Measurements from ENCODE around the gene PTPN13.

PTPN13 gene

DNA sequence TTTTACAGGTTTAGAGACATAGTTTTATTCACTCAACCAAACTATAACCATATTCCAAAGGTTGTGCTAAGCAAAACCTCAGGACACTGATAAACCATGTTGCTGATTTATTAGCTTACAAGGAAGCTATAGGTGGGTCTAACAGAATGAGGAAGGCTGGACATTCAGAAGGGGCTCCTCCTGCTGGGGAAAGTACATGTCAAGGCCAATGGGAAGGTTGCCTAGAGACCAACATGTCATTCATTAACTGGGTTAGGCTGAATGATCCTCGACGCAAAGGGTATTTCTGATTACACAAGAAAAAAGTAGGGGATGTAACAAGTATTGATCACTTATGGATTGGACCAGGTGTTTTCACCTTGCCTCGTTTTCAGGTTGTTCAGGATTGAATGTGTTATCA is 224.7 kb downstream of the PTPN13 start:
- no peak for DNase-seq (ENCODE audit: low spot score)

DNA sequence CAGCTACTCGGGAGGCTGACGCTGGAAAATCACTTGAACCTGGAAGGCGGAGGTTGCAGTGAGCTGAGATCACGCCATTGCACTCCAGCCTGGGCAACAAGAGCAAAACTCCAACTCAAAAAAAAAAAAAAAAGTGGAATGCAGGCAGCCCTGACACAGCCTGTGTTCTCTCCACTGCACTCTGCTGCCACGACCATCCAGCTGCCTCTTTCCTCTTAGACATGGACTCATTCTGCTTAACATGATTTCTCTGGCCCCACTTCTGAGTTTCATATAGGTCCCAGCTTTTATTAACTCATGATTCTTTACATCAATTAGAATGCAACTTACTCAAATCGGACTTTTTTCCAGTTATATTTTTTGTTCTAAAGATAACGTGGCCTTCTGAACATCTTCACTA is 225.4 kb downstream of the PTPN13 start:
- no peak for DNase-seq (ENCODE audit: low spot score)

DNA sequence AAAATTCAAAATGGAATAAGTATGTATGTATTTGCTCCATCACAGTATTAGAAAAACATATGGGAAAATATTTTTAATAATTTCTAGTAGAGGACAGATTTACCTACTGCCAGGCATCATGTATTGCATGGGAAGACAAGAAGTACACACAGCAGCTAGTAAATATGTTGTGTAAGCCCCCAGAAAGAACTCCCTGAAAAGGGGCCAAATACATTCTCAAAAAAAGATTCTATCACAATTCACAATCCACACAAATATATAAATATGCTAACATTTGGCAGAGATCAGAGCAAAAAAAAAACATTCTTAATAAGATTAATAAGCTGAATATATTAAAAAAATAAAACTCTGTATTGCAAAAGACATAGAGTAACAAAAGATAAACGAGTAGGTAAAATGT is 227.0 kb downstream of the PTPN13 start:
- no peak for DNase-seq (ENCODE audit: low spot score)

DNA sequence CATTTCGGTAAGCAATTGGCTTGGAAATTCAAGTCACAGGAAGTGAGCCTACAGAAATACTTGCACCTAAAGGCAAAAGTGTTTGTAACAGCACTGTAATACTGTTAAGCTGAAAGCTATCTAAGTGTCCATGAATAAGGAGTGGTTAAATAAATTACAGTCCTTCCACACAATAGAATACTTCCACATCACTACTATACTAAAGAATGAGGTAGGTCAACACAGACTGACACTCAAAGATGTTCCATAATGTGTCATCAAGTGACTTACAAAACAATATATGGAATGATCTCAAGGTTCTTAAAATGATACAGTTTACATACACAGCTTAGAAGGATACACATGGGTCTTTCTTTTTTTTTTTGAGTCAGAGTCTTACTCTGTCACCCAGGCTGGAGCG is 228.0 kb downstream of the PTPN13 start:
- no peak for DNase-seq (ENCODE audit: low spot score)

DNA sequence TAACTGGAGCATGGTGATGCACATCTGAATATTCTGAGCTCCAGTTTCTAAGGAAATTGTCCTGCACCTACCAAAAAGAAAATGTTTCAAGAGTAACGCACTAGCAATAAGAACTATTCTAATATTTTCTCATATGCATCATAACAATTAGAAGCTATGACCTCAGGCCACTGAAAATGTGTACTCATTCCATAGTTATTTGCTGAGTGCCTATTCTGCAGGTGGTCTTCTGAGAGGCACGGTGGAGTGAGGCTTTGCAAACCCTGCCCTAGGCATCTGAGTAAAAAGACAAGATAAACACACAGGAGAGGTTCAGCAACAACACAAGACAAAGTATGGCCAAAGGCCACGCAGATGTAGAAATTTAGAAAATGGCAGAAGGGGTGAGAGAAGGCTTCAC is 231.4 kb downstream of the PTPN13 start:
- DNase-seq (ENCODE audit: low spot score) = no peak

DNA sequence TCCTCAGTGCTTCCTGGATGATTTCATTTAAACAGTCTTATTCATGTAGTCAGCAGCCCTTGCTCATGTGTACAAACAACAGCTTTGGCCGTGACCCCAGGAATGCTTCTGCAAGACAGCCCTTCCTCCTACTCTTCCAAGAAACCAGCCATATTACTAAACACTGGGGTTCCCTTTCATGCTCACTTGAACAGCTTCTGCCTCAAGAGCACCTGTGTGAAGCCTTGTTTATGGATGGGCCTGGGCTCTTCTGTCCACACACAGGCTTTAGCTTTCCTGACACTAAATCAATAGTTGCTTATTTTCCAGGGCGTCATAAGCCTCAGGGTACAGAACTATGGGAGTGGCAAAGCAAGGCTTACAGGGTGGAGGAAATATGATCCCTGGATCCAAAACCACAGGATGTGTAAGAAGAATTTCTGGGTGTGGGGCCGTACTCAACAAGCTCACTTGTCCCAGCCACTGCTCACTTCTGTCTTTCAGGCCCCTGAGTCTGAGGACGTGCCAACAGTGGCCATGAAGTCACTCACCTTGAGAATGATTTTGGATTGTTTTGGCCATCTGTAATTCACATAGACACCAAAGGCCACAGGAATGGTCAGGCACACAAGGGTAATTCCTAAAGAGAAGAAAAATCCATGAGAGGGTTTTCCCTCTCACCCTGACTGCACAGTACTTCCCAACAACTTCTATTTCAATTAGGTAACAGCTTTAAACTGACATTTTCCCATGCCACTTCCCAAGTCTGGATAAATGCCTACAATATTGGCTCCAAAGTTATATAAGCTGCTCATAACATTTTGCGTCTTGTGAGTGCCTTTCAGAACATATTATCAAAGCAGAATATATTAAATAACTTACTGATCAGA is 237.4 kb downstream of the PTPN13 start:
- no peak for DNase-seq (ENCODE audit: low spot score)

DNA sequence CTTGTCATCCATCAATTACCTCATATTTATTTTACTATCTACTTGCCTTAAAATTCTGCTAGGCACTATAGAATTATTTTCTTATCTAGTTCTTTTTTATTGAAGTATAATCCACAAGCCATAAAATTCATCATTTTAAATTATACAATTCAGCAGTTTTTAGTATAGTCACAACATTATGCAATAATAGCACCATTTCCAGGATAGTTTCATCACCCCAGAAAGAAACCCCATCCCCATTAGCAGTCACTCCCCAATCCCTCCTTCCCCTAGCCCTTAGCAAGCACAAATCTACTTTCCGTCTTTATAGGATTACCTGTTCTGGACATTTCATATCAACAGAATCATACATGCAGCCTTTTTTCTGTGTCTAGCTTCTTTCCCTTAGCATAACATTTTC is 239.5 kb downstream of the PTPN13 start:
- DNase-seq (ENCODE audit: low spot score) = no peak

DNA sequence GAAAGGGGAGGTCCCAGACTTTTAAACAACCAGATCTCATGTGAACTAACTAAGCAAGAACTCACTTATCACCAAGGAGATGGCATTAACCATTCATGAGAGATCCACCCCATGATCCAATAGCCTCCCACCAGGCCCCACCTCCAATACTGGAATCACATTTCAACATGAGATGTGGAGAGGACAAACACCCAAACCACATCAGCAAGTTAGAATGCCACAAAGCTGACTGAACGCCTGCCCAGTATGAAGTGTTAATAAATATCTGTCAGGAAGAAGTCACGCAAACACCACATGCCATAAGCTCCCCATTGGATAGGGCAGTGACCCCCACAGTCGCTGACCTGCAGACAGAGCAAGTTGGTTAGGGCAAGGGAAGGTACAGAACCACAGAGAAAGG is 240.8 kb downstream of the PTPN13 start:
- no peak for DNase-seq (ENCODE audit: low spot score)

DNA sequence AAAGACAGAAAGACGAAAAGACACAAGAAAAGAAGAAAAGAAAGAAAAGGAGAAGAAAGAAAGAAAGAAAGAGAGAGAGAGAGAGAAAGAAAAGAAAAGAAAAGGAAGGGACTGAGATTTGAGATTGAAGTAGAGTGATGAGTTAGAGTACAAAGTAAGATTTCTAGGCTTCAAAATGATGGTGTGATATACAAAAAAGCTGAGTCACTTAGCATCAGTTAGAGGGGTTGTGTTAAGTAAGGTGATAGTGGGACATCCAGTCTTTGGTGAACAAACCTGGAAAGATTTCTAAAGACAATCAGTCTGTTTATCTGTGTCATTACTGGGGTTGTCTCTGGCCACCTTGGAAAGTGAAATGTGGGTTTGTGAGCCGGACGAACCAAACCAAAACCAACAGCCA is 241.6 kb downstream of the PTPN13 start:
- DNase-seq (ENCODE audit: low spot score) = no peak

DNA sequence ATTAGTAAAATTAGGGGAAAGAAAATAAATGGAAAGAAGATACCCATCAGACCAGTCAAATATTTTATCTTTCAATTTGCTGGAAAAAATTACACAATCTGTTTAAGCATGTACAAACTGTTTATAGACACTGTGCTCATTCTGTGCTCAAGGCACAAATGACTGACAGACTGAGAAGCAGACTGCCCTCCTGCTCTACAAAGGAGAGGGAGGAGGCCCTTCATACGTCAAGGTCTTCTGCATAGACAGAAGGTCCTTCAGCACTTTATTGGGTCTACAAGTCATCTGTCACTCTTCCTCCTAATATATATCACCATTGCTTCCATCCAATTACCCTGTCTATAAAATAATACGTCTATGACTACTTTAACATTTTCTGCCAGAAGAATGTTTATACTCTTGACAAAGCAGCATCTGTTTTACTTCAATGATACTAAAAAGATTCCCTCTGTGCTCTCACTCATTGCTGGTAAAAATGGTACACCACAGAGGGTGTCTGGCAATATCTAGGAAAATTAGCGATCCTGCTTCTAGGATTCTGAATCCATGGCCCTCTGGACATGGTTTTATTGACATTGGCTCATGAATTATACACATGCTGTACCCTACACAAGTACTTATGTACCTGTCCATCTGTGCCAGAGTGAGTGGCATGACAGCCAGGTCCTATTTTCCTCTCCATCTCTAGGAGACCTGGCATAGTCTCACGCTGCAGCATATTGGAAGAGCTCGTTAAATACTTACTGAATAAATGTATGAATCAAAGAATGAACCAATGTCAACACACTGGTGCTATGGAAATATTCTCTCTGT is 243.8 kb downstream of the PTPN13 start:
- no peak for DNase-seq (ENCODE audit: low spot score)

DNA sequence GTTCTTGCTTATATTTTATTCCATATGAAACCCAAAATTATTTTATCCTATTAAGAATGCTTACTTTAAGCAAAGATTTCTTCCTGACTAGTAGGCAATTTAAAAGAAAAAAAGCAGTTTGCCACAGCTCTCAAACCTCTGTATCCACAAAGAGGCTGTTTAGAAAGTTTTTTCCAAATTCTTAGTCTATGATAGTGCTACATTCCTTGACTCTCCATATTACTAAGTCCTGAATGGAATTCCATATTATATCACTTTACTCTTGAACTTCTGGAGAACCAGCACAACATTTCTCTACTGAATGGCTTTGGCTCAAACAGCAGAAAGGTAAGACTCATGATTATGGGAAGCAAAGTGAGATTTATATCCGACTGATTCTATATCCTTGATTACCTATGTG is 246.7 kb downstream of the PTPN13 start:
- DNase-seq (ENCODE audit: low spot score) = no peak

DNA sequence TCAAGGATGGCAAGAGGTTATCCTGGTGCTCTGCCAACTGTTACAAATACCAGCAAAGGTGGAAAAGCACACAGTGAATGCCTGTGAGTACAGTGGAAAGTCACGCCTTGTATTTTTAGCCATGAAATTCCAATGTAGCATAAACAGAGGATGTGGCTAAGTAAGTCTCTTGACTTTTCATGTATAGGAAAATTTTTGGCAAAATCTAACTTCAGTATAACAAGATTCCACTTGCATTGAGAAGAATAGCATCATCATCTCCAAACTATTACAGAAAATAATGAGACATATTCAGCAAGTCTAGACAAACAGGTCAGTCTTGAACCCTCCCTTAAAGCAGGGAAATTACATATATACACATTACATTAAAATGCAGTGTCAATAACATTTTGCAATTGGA is 247.2 kb downstream of the PTPN13 start:
- no peak for DNase-seq (ENCODE audit: low spot score)

DNA sequence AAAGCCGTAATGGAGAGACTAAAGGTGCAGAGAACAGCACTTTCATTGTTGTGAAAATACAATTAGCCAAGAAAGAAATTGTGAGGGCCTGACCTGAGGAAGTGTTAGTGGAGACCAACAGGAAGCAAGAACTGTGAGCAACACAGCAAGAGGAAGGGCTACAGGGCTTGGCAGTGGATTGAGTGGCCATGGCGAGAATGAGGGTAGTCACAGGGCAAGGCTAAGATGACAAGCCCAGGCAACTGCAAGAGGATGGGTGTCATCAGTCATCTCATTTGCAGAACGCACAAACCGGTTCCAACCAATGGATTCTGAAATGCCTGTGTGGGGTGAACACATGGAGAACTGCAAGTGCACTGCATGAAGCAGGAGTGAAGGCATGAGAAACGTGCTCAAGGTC is 251.5 kb downstream of the PTPN13 start:
- no peak for DNase-seq (ENCODE audit: low spot score)

DNA sequence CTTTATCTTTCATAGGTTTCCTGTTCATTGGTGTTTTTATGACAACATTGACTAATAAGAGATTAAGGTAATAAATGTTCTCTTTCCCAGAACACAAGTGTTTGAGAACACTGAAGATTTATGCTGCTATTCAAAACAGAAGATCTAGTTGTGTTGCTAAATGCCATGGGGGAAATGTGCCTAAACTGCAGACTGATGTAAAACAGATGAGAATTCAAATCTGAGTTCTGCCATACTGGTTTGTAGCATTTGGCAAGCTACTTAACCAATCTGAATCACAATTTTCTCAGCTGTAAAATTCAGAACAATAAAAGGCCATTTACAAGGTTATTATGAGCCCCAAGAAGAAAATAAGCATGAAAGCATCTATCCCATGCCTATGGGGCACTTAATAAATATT is 252.8 kb downstream of the PTPN13 start:
- DNase-seq (ENCODE audit: low spot score) = no peak

DNA sequence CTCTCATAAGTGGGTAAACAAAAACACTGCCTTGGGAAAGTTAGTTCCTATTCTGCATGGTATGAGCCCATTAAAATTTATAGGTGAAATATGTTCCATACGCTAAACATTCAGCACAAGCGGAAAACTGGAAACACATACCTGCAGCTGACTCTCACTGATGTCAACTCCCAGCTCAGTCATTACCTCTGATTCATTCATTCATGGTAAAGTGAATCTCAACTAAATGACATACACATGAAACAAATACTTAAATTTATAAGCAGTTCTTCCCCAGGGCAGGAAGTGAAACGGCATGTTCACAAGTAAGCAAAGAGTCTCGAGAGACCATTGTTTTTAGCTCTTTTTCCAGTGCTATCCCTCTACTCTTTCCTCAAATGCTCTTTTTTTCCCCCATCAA is 253.5 kb downstream of the PTPN13 start:
- no peak for DNase-seq (ENCODE audit: low spot score)

DNA sequence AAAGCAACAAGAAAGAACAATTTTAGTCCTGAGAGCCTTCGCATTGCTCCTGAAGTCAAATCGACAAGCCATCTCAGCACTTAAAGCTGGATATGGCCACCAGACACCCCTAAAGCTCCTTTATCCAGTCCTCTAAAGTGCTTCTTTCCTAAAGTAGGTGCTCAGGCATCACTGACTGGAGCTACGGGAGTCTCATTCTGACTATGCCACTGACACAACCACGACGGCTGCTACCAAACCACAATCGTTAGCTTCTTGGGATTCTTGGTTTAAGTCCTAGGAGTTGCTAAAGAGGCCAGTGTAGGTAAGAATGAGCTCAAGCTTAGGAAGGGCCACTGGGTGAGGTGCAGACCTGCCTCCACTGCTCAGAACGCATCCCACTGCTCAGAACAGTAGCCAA is 254.0 kb downstream of the PTPN13 start:
- DNase-seq (ENCODE audit: low spot score) = no peak

DNA sequence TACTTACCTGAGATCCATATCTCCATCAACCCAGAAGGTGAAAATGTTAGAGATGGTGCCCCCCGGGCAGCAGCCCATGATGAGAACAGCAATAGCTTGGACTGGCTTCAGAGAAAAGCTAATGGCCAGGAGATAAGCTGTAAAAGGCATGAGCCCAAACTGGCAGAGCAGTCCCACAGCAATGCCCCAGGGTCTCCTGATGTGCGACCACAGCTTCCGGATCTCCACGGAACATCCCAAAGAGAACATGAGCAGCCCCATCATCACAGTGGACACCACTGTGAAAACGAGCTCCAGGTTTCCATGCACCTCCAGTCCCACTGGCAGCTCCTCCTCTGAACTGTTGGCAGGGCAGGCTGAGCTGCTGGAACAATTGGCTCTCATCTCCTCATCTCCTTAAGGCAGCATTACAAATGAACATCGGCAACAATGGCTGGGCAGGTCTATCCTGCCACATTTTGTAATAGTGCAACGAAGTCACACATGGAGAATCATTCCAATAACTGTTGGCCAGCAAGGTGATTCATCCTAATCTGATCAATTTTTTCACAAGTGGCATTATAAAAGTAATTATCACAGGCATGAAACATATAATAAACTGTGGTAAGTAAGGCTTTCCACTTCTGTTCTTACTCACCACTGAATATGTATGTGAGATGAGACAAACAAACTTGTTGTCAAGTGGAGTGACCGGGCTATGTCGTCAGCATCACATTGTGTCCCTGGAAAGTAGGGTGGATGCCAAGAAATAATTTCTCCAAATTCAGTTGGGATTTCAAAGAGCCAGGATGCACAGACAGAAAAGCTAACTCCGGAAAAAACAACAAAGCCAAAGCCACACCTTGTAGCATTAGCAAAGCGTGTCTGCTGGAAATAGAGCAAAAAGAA is 254.9 kb downstream of the PTPN13 start, which contains the start of gene SLC10A6:
Gene SLC10A6 (minus strand): TSS at position 653 of the 888 bp plus-strand sequence. CDS start 269 bp downstream, at position 384.
- no peak for DNase-seq (ENCODE audit: low spot score)

DNA sequence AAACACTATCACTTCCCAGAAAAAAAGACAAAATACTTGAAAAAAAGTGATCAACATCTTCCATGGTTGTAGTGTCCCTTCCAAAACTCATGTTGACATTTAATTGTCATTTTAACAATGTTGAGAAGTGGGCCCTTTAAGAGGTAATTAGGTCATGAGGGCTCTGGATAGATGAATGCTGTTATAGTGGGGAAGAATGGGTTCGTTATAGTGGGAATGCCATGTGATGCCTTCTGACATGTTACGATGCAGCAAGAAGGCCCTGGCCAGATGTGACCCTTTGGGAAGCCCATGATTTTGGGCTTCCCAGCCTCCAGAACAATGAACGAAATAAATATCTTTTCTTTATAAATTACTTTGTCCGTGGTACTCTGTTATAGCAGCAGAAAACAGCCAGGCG is 259.1 kb downstream of the PTPN13 start:
- no peak for DNase-seq (ENCODE audit: low spot score)

DNA sequence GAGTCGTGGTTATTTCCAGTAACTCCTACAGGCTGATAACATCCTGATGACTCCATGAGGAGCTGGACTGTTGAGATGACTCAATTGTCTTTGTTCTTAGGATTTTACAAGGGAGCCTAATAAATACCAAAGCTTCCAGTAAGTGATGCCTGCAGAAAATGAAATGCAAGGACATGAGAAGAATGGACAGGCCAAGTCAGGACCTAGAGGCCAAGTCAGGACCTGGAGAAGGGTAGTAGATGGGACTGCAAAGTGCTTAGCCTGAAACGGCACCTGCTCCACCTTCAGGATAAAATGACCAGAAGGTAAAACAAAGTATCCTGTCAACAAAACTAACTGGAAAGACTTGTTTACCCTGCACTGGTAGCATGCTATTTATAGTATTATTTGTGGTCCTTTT is 261.5 kb downstream of the PTPN13 start:
- no peak for DNase-seq (ENCODE audit: low spot score)

DNA sequence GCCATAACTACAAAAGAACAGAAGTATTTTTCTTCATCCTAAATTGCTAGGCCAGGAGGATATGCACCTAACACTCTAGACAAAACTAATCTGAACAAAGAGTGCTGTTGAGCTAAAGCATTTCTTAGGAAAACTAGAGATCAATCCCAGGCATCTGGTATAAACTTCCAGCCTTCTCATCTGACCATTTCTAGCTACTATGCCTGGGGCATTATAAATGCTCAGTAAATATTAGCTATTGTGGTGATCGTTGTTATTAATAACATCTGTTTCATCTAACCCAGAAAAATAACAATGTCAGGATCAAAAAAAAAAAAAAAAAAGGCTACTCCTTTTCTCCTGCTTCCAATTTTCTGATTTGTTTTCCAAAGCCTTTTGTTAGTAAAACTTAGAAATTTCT is 262.8 kb downstream of the PTPN13 start:
- no peak for DNase-seq (ENCODE audit: low spot score)

DNA sequence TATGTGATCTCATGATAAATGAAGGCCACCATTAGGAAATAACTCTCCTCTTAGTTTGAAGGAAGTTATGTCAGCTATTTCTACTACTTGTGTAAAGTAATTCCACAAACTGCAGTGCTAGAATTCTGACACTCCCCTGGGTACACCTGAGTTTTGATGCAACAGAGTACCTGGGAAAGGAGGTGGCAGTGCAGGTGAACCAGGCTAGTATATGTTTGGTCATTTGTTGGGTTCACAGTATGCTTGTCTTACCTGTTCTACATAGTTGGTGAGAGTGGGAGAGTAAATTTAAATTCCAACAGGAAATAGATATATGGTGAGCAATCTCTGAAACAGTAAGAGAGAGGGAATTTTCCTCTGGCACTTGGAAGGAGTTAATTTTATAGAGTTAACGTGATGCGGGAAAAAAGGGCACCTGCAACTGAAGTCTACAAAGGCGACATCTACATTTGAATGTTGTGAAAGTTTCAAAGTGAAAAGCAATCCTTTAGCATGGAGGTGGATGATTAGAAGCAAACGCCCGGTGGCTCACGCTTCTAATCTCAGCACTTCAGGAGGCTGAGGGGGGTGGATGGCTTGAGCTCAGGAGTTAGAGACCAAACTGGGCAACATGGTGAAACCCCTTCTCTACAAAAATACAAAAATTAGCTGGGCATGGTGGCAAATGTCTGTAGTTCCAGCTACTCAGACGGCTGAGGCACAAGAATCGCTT is 263.4 kb downstream of the PTPN13 start:
- DNase-seq (ENCODE audit: low spot score) = no peak

Measured in SK-N-DZ (cell line).